ENCODE measurements around the gene OR2L2. TPM values are rescaled to one million over a fixed set of nuclear protein-coding genes. Genes with fewer than 3 reads are reported as not detected.

The OR2L2 gene
- total and polyA plus RNA-seq, 10 of the 15 experiments (the other 5 are each of a cell fraction or from before 2014, with no cell fraction given): 0.01 to 0.04 (median 0.03) TPM; not detected in 6

- POLR2A ChIA-PET: no interaction called here
- H4K20me1 ChIP-seq (ENCODE audit: control insufficient read depth, insufficient read depth): no peaks in the 10 kb centered on the region
- no peak for ATAC-seq
- SMC1A ChIA-PET (ENCODE audit: uncharacterized antibody, unreplicated experiment): no interaction called here
- H3K79me2 ChIP-seq (ENCODE audit: control insufficient read depth, insufficient read depth, low read length): no peaks in the 10 kb centered on the region
- intact Hi-C loops (cut with micrococcal nuclease; ENCODE audit: unreplicated experiment): no loop called here
- CTCF ChIA-PET: no interaction called here
- in situ Hi-C loops (cut with MboI): no loop called here
- no peaks in the 10 kb centered on the region for H3K9me3 ChIP-seq (replicated peaks; ENCODE audit: control insufficient read depth, insufficient read depth, low read length)
- H3K9ac ChIP-seq (ENCODE audit: control insufficient read depth, insufficient read depth, low read length): no peak overlapping the region
- no peak overlapping the region for H3K4me2 ChIP-seq (ENCODE audit: control insufficient read depth, insufficient read depth)
- BruUV-seq (replicated peaks): no TSS peak
- H2AFZ ChIP-seq (ENCODE audit: control insufficient read depth, low read depth, low read length): no peak overlapping the region
- H3K36me3 ChIP-seq (ENCODE audit: control insufficient read depth in 2 of 2, insufficient read depth in 2 of 2, low read length in 1 of 2): no peaks in the 10 kb centered on the region
- no peak for FAIRE-seq
- RAD21 ChIA-PET (ENCODE audit: unreplicated experiment): no interaction called here
- H3K4me3 ChIP-seq: no peak overlapping the region
- H3K4me1 ChIP-seq (ENCODE audit: control insufficient read depth, insufficient read depth, low read length): no peaks in the 10 kb centered on the region
- no peak overlapping the region for H3K27ac ChIP-seq (ENCODE audit: control insufficient read depth, insufficient read depth)
- no peak for DNase-seq (ENCODE audit: low read depth, low spot score)
- no peaks in the 10 kb centered on the region for H3K27me3 ChIP-seq (replicated peaks in 1 of 2; ENCODE audit: control insufficient read depth in 2 of 2, insufficient read depth in 2 of 2, low read length in 1 of 2)
- no peak for TF ChIP-seq TCF7 (IDR thresholded peaks at IDR 0.05; ENCODE audit: borderline replicate concordance)
- TF ChIP-seq FOXK2 (IDR thresholded peaks at IDR 0.05): no peak
- TF ChIP-seq JUND (IDR thresholded peaks at IDR 0.05; ENCODE audit: low read depth, low read length): no peak
- TF ChIP-seq, protein P1, sequence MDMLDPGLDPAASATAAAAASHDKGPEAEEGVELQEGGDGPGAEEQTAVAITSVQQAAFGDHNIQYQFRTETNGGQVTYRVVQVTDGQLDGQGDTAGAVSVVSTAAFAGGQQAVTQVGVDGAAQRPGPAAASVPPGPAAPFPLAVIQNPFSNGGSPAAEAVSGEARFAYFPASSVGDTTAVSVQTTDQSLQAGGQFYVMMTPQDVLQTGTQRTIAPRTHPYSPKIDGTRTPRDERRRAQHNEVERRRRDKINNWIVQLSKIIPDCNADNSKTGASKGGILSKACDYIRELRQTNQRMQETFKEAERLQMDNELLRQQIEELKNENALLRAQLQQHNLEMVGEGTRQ (IDR thresholded peaks at IDR 0.05; ENCODE audit: borderline replicate concordance, low read depth, low read length): no peak
- no peak for TF ChIP-seq SMARCA5 (IDR thresholded peaks at IDR 0.05)
- no peak for TF ChIP-seq NFIC (IDR thresholded peaks at IDR 0.05; ENCODE audit: low read depth, low read length)
- whole genome bisulfite sequencing (ENCODE audit: insufficient coverage, insufficient replicate concordance, low lambda C conversion rate, missing lambda C conversion rate): 21% methylated on average over 1 of the region's 1 CpG
These were observed 17.1 kb downstream of the OR2L2 start for GRCh38 chr1:248047008-248047407.

DNA sequence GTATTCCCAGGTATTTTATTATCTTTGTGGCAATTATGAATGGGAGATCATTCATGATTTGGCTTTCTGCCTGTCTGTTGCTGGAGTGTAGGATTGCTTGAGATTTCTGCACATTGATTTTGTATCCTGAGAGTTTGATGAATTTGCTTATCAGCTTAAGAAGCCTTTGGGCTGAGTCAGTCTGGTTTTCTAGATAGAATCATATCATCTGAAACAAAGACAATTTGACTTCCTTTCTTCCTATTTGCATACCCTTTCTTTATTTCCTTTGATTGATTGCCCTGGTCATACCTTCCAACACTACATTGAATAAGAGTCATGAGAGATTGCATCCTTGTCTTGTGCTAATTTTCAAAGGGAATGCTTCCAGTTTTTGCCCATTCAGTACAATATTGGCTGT lies 24.8 kb downstream of the OR2L2 start:
- ChIA-PET POLR2A (no interaction called here), RAD21 (ENCODE audit: unreplicated experiment) (no interaction called here), SMC1A (ENCODE audit: uncharacterized antibody, unreplicated experiment) (no interaction called here), CTCF (no interaction called here)
- Histone ChIP-seq H3K27ac (ENCODE audit: control insufficient read depth, insufficient read depth) (no peak overlapping the region), H3K9me3 (replicated peaks; ENCODE audit: control insufficient read depth, insufficient read depth, low read length) (no peaks in the 10 kb centered on the region), H3K4me1 (ENCODE audit: control insufficient read depth, insufficient read depth, low read length) (no peaks in the 10 kb centered on the region), H3K9ac (ENCODE audit: control insufficient read depth, insufficient read depth, low read length) (no peak overlapping the region), H3K4me2 (ENCODE audit: control insufficient read depth, insufficient read depth) (no peak overlapping the region), H3K27me3 (replicated peaks in 1 of 2; ENCODE audit: control insufficient read depth in 2 of 2, insufficient read depth in 2 of 2, low read length in 1 of 2) (no peaks in the 10 kb centered on the region), H4K20me1 (ENCODE audit: control insufficient read depth, insufficient read depth) (no peaks in the 10 kb centered on the region), H3K36me3 (ENCODE audit: control insufficient read depth in 2 of 2, insufficient read depth in 2 of 2, low read length in 1 of 2) (no peaks in the 10 kb centered on the region), H3K79me2 (ENCODE audit: control insufficient read depth, insufficient read depth, low read length) (no peaks in the 10 kb centered on the region), H3K4me3 (no peak overlapping the region), H2AFZ (ENCODE audit: control insufficient read depth, low read depth, low read length) (no peak overlapping the region)
- ATAC-seq (no peak), FAIRE-seq (no peak), DNase-seq (ENCODE audit: low read depth, low spot score) (no peak)
- intact Hi-C loops (cut with micrococcal nuclease; ENCODE audit: unreplicated experiment): no loop called here
- BruUV-seq (replicated peaks): no TSS peak
- TF ChIP-seq EGR1 (IDR thresholded peaks at IDR 0.05; ENCODE audit: borderline replicate concordance in 1 of 2, low read depth in 2 of 2, low read length in 2 of 2) (no peak), IKZF1 (conservative IDR thresholded peaks at IDR 0.05) (no peak), NR2C1 (IDR thresholded peaks at IDR 0.05) (no peak), NR2F1 (conservative IDR thresholded peaks at IDR 0.05) (no peak), GATAD2B (conservative IDR thresholded peaks at IDR 0.05; ENCODE audit: low read depth) (no peak), TCF12 (IDR thresholded peaks at IDR 0.05; ENCODE audit: low read depth, low read length) (no peak), CHD4 (IDR thresholded peaks at IDR 0.05) (no peak)
- in situ Hi-C loops (cut with MboI): no loop called here

Data from GM12878 (cell line).